Activated CD8-positive, alpha-beta T cell treated with anti-CD3 and anti-CD28 coated beads, Interleukin-2, amount 10 ng/mL, durations not matched to agents 7 days and 5 days (primary cell): ENCODE results near the gene MRPL54. TPM values are rescaled to one million over a fixed set of nuclear protein-coding genes. Genes with fewer than 3 reads are reported as not detected.

Experiments used
- ATAC-seq: fragments of 150-1000 bp; cut with Tn5 transposase; one replicate; pipeline ENCODE4 v1.10.0; 2021; ENCODE audit warnings: moderate library complexity
- CTCF ChIA-PET: fragments of 350-600 bp; sonication (Branson Sonifier 250); formaldehyde crosslinking; loops from one replicate; lab custom pipeline; 2021; ENCODE audit warnings: antibody characterized with exemption; lab: Charles Lee
- POLR2A ChIA-PET: fragments of 350-600 bp; sonication (Branson Sonifier 250); formaldehyde crosslinking; loops from one replicate; lab custom pipeline; 2021; ENCODE audit warnings: antibody characterized with exemption; lab: Charles Lee
- DNase-seq: peaks from one replicate; pipeline ENCODE4 v3.0.0-alpha.2; 2020
- H3K27ac Mint-ChIP-seq: one replicate; pipeline ENCODE4 v1.8.0; 2021; ENCODE audit warnings: mild to moderate bottlenecking, mixed read lengths
- H3K27me3 Mint-ChIP-seq: one replicate; pipeline ENCODE4 v1.8.0; 2021; ENCODE audit warnings: low read depth, mixed read lengths
- H3K36me3 Mint-ChIP-seq: one replicate; pipeline ENCODE4 v1.8.0; 2021; ENCODE audit warnings: low read depth, mixed read lengths
- H3K4me1 Mint-ChIP-seq: one replicate; pipeline ENCODE4 v1.8.0; 2021; ENCODE audit warnings: low read depth, mixed read lengths
- H3K4me3 Mint-ChIP-seq: one replicate; pipeline ENCODE4 v1.8.0; 2021; ENCODE audit warnings: mild to moderate bottlenecking, mixed read lengths
- H3K9me3 Mint-ChIP-seq: one replicate; pipeline ENCODE4 v1.8.0; 2022; ENCODE audit warnings: mixed read lengths; ENCODE audit not compliant: insufficient read depth
- total RNA-seq, 2 experiments: library from RNA; stranded (reverse); gene quantifications; one replicate each; pipeline ENCODE4 v1.2.3, GENCODE V29; 2021

Gene MRPL54
- total RNA-seq, 2 experiments from 2014 or later = 66.9 to 71.4 TPM

DNA sequence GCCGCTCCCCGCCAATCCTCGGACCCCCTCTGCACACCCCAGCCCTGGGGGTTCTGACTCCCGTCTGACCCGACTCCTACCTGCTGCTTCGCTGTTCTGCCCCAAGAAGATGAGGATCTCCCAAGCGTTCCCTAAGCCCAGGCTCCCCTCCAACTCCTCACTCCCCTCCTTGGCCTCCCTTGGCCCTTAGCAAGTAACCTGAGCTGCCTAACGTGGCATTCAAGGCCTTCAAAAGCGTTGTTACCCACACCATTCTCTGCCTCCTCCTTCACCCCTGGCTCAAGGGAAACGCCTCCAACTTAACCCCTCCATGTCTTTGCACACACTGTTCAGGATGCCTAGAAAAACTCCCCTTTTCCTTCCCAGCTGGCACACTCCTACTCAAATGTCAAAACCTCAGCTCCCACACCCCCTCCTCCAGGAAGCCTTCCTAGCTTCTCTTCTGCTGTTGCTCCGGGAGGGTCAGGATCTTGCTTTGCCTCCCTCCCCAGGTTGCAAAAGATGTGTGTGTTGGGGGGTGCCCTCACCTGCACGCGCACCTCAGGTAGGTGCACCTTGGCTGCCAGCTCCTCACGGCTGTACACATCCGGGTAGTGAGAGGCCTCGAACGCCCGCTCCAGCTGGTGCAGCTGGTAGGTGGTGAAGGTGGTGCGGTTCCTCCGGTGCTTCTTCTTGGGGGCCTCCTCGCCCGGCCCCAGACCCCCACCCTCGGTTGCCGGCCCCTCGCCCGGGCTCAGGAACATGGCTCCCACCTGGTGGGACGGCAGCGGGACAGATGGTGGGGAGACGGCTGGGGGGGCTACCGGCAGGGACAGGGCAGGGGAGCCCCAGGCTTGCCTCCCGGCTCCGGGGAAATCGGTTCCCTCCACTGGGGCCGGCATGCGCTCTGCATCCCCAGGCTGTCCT lies 8.8 kb downstream of the MRPL54 start:
- Mint-ChIP-seq H3K4me3 (no peak overlapping the region), H3K36me3 (peaks cover 15% of the 10 kb centered on the region), H3K9me3 (no peaks in the 10 kb centered on the region), H3K27me3 (no peaks in the 10 kb centered on the region), H3K27ac (peak overlapping the region; percentile 0), H3K4me1 (peaks cover 26% of the 10 kb centered on the region)
- ATAC-seq = no peak
- no peak for DNase-seq
- ChIA-PET POLR2A (interaction anchor here (1.2 kb wide), 1 partner anchor 9 kb away, joined by 8 read pairs; the partner anchor contains the start of gene MRPL54), CTCF (no interaction called here)

DNA sequence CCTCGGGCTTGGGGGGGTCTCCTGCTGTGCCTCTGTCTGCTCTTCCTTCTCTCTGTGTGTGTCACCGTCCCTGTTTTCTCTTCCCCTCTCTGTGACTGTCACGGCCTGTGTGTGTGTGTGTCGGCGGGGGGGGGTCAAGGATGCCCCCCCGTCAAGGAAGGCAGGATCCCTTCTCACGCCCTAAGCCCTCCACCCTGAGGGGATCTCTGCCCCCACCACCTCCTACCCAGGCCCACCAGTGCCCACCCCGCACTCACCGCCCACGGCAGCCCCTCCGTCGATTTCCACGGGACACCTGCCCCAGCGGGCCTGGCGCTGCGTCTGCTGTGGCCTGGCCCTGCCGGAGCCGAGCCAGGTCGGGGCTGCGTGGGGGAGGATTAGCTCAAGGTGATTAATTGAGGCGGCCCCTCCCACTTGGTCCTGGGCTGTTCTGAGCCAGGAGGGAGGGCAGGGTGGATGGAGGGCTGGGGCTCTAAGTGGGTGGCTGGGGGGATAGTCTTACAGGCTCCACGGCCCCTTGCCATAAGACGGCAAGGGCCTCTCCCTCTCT lies 9.5 kb downstream of the MRPL54 start, which contains the start of gene RAX2:
TSS of gene RAX2 (minus strand) at position 323 of the 550 bp plus-strand sequence. CDS start 486 bp downstream, outside the sequence.
- Mint-ChIP-seq H3K27me3 (no peaks in the 10 kb centered on the region), H3K9me3 (no peaks in the 10 kb centered on the region), H3K4me3 (no peak within 1 kb of the TSS), H3K4me1 (peaks cover 18% of the 10 kb centered on the region), H3K36me3 (peaks cover 9% of the 10 kb centered on the region), H3K27ac (peak within 1 kb of the TSS; percentile 0)
- ChIA-PET CTCF (no interaction called here), POLR2A (interaction anchor here (1.2 kb wide), 1 partner anchor 9 kb away, joined by 8 read pairs; the partner anchor contains the start of gene MRPL54)
- ATAC-seq = no peak
- DNase-seq = no peak

DNA sequence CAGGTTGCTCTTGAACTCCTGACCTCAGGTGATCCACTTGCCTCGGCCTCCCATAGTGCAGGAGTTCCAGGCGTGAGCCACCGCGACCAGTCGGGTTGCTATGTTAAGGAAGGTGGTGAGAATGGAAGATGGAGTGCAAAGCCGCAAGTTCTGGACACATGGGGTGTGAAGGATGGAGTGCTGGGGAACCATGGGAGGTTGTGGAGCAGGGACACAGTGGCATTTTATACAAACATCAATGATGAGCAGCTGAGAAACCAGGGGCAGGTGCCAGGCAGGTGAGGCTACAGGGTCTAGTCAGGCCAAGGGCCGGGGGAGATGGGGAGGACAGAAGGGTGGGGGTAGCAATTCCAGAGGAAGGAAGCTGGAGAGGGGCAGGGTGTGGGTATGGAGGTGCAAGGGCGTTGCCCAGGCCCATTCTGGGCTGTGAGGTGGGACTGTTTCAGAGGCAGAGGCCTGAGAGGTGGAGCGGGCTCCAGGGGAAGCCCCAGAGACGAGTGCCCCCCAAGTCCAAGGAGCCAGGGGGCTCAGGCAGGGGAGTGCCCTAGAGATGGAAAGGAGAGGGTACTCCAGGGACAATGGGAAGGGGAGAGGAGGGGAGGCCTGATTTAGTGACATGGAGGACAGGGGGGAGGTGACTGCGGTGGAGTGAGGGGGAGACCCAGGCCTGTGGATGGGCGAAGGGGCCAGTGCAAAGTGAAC lies 11.5 kb downstream of the MRPL54 start:
- Mint-ChIP-seq H3K4me1 (peaks cover 8% of the 10 kb centered on the region), H3K4me3 (no peak overlapping the region), H3K27ac (no peak overlapping the region), H3K36me3 (peaks cover under 1% of the 10 kb centered on the region), H3K9me3 (no peaks in the 10 kb centered on the region), H3K27me3 (no peaks in the 10 kb centered on the region)
- POLR2A ChIA-PET = no interaction called here
- no peak for DNase-seq
- CTCF ChIA-PET = interaction anchor here (1.3 to 1.6 kb wide), 3 partner anchors 11 to 48 kb away, joined by 3 to 6 read pairs (median 4); partner anchors contain the start of gene MRPL54
- ATAC-seq = no peak

DNA sequence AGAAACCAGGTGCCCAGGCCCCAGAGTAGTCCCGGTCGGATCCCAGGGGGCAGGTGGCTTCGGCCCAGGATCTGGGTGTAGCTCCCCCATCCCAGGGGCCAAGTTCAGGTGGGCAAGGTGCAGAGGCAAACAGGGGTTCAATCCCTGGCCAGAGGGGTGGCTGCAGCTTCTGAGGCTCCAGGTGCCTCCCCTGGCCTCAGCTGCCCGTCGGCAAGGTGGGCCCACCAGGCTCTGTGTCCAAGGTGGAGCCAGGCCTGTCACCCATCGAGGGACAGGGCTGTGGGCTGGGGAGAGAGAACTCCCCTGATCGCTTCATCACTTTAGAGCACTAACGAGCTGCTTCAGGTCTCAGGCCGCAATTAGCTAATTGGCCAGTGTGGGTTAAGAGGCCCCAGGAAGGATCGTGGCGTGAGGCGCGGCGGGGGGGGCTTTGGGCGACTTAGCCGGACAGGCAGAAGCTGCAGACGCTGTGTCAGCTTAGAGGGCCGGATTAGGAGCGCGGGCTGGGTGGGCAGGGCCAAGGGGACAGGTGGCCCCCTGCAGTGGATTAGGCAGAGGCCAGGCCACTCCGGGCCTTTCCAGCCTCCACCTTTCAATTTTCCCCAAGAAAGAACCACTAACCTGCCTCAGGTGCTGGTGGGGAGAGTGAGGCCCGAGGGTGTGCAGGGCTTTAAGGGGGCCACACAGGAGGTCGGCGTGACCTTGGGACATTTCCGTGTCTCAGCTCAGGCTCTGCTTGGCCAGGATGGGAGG lies 12.3 kb downstream of the MRPL54 start:
- no peaks in the 10 kb centered on the region for H3K27me3 Mint-ChIP-seq
- no peaks in the 10 kb centered on the region for H3K9me3 Mint-ChIP-seq
- peaks cover 7% of the 10 kb centered on the region for H3K4me1 Mint-ChIP-seq
- no peak overlapping the region for H3K4me3 Mint-ChIP-seq
- no peaks in the 10 kb centered on the region for H3K36me3 Mint-ChIP-seq
- DNase-seq = no peak
- ChIA-PET POLR2A (interaction anchor here (0.6 kb wide), 1 partner anchor 11 kb away, joined by 3 read pairs; no protein-coding TSS in a partner anchor), CTCF (interaction anchor here (1.5 to 1.6 kb wide), 2 partner anchors 12 to 47 kb away, joined by 4 to 6 read pairs; partner anchors contain the start of gene MRPL54)
- no peak overlapping the region for H3K27ac Mint-ChIP-seq
- ATAC-seq = no peak

DNA sequence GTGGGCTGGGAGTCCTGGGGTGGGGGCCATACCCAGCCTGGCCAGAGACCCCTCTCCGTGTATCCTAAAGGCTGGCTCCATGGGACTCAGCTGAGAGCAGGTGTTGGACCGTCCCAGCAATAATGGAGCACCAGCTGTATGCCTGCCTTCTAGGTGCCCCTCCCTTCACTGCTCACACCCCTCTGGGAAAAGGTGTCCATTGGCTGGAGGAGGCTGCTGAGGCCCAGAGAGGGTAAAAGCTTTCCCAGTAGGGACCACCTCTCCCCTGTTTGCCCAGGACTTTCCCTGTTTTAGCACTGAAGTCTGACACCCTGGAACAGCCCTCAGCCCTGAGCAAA lies 12.9 kb downstream of the MRPL54 start:
- H3K4me1 Mint-ChIP-seq = peaks cover 7% of the 10 kb centered on the region
- H3K27me3 Mint-ChIP-seq = no peaks in the 10 kb centered on the region
- CTCF ChIA-PET = interaction anchor here (1.6 kb wide), 1 partner anchor 13 kb away, joined by 6 read pairs; the partner anchor contains the start of gene MRPL54
- H3K36me3 Mint-ChIP-seq = no peaks in the 10 kb centered on the region
- no peak overlapping the region for H3K27ac Mint-ChIP-seq
- no peak overlapping the region for H3K4me3 Mint-ChIP-seq
- H3K9me3 Mint-ChIP-seq = no peaks in the 10 kb centered on the region
- POLR2A ChIA-PET = interaction anchor here (0.6 kb wide), 1 partner anchor 12 kb away, joined by 3 read pairs; no protein-coding TSS in a partner anchor
- ATAC-seq (no peak), DNase-seq (no peak)

DNA sequence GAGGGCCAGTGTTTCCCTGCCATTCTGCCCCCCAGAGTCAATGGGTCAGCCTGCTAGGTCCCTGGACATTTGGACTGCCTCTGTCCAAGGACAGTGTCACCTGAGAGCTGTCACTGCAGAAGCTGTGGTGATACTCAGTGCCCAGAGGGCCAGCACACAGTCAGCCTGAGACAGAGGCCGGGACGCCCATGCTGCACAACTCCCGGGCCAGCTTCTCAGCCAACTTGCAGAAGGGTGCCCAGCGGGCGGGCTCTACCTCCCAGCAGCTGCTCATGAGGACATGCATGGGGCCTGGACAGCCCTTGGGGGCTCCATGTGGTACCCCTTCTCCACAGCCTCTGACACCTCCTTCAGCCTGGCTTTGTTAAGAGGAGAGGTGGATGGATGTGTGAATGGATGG lies 13.3 kb downstream of the MRPL54 start:
- POLR2A ChIA-PET = no interaction called here
- Mint-ChIP-seq H3K27me3 (no peaks in the 10 kb centered on the region), H3K9me3 (peaks cover under 1% of the 10 kb centered on the region), H3K4me1 (peaks cover 8% of the 10 kb centered on the region), H3K27ac (no peak overlapping the region), H3K4me3 (no peak overlapping the region), H3K36me3 (peaks cover under 1% of the 10 kb centered on the region)
- DNase-seq (no peak), ATAC-seq (no peak)
- CTCF ChIA-PET = interaction anchor here (1.6 kb wide), 1 partner anchor 13 kb away, joined by 6 read pairs; the partner anchor contains the start of gene MRPL54

DNA sequence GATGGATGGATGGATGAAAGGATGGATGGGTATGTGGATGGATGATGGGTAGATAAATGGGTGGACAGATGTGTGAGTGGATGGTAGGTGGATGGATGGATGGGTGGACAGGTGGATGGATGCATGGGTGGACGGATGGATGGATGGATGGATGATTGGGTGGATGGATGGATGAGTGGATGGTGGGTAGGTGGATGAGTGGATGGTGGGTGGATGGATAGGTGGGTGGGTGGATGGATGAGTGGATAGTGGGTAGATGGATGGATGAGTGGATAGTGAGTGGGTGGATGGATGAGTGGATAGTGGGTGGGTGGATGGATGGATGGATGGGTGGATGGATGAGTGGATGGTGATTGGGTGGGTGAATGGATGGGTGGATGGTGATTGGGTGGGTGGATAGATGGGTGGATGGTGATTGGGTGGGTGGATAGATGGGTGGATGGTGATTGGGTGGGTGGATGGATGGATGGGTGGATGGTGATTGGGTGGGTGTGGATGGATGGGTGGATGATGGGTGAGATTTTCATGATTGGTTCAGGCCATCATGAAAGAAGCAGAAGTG lies 14.1 kb downstream of the MRPL54 start:
- Mint-ChIP-seq H3K36me3 (peaks cover 8% of the 10 kb centered on the region), H3K4me1 (peaks cover 15% of the 10 kb centered on the region), H3K27me3 (no peaks in the 10 kb centered on the region), H3K27ac (no peak overlapping the region), H3K9me3 (peaks cover 8% of the 10 kb centered on the region), H3K4me3 (no peak overlapping the region)
- ChIA-PET CTCF (no interaction called here), POLR2A (no interaction called here)
- ATAC-seq (no peak), DNase-seq (no peak)

DNA sequence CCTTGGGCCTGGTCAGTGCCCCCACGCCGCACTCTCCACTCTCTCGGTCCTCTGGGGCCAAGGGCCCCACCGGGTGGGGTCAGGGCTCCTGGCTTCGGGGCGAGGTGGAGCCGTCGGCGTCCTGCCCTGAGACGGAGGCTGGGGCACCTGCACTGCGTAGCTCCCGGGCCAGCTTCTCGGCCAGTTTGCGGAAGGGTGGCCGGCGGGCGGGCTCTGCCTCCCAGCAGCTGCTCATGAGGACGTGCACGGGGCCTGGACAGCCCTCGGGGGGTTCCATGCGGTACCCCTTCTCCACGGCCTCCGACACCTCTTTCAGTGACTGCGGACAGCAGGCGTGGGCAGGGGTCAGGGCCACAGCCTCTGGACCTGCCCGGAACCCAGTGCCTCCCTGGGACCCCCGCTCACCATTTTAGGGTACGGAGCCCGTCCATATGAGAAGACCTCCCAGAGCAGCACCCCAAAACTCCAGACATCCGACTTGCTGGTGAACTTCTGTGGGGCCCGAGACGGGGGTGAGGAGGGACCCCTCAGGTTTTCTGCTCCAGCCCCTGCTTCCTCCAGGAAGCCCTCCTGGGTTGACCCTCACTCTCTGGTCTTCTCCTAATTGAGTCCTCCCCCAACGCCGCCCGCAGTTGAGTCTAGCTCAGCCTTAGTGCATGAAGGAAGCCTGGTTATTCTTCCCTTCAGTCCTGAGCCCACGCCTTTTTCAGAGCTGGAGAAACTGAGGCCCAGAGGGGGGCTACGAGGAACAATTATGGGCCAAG lies 15.8 kb downstream of the MRPL54 start:
- no peak for DNase-seq
- no peaks in the 10 kb centered on the region for H3K27me3 Mint-ChIP-seq
- H3K9me3 Mint-ChIP-seq = peaks cover 18% of the 10 kb centered on the region
- H3K36me3 Mint-ChIP-seq = peaks cover 24% of the 10 kb centered on the region
- POLR2A ChIA-PET = interaction anchor here (1.6 kb wide), 1 partner anchor 16 kb away, joined by 6 read pairs; the partner anchor contains the start of gene MRPL54
- H3K27ac Mint-ChIP-seq = no peak overlapping the region
- peaks cover 11% of the 10 kb centered on the region for H3K4me1 Mint-ChIP-seq
- H3K4me3 Mint-ChIP-seq = no peak overlapping the region
- CTCF ChIA-PET = interaction anchor here (3.2 kb wide), 1 partner anchor 16 kb away, joined by 9 read pairs; the partner anchor contains the start of gene MRPL54
- ATAC-seq = no peak

DNA sequence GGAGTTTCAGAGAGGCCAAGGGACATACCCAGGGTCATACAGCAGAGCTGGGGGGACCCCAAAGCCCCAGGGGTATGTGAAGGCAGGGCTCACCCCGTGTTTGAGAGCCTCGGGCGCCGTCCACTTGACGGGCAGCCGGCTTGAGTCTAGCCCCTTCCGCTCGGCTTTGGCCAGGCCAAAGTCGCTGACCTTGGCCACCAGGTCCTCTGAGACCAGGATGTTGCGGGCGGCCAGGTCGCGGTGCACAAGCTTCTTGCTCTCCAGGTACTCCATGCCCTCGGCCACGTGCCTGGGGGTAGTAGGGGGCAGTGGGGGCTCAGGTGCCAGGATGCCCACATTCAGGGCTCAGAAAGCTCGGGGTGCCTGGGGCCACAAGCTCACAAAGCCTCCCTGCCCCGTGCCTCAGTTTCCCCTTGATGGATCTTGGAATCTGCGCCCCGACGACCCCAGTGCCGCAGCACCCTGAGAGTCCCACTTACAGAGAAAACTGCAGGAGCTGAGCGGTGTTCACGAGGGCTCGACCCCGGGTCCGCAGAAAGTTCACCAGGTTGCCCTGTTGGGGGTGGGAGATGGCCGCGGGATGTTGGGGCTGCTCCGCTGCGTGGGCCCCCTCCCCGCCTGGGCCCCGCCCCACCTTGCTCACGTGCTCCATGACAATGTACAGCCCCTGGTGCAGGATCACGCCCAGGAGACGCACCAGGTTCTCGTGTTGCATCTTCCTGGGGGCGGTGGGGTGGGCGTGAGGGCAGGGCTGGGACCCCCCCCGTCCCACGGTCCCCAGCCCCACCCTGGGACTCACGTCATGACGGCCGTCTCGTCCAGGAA lies 16.6 kb downstream of the MRPL54 start:
- no peak for DNase-seq
- CTCF ChIA-PET = interaction anchor here (0.7 to 3.2 kb wide), 2 partner anchors 16 to 43 kb away, joined by 3 to 9 read pairs; partner anchors contain the start of gene MRPL54
- no peak overlapping the region for H3K4me3 Mint-ChIP-seq
- peaks cover 18% of the 10 kb centered on the region for H3K9me3 Mint-ChIP-seq
- no peaks in the 10 kb centered on the region for H3K27me3 Mint-ChIP-seq
- H3K27ac Mint-ChIP-seq = no peak overlapping the region
- H3K4me1 Mint-ChIP-seq = peaks cover 11% of the 10 kb centered on the region
- ATAC-seq = no peak
- POLR2A ChIA-PET = interaction anchor here (1.6 kb wide), 1 partner anchor 16 kb away, joined by 6 read pairs; the partner anchor contains the start of gene MRPL54
- H3K36me3 Mint-ChIP-seq = peaks cover 31% of the 10 kb centered on the region
